Measurements from ENCODE around the gene USP17L15.
"Not testable (repeated sequence)": the region's sequence is repeated elsewhere in the genome, so short reads cannot be mapped to it uniquely, and the experiment has no call there.

Gene USP17L15

DNA sequence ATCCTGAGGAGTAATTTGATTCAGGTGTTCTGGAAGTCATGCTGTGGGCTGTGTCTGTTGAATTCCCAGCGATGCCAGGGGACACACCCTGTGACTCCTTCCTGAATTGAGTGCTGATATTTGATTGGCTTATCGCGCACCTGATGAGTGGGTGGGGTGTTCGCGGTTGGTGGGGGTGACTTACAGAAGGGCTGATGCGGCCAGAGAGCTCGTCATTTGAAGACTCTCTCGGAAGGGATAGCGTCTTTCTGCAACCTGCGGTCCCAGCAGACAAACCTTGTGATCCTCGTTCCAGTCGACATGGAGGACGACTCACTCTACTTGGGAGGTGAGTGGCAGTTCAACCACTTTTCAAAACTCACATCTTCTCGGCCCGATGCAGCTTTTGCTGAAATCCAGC lies at the start of gene USP17L15:
USP17L15 (plus strand) TSS at position 301 of the 400 bp plus-strand sequence; CDS start at position 301, 0 bp downstream.
- DNase-seq (ENCODE audit: extremely low read depth in 1 of 2, low read depth in 1 of 2) = not testable (repeated sequence)

DNA sequence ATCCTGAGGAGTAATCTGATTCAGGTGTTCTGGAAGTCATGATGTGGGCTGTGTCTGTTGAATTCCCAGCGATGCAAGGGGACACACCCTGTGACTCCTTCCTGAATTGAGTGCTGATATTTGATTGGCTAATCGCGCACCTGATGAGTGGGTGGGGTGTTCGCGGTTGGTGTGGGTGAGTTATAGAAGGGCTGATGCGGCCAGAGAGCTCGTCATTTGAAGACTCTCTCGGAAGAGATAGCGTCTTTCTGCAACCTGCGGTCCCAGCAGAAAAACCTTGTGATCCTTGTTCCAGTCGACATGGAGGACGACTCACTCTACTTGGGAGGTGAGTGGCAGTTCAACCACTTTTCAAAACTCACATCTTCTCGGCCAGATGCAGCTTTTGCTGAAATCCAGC lies 23.8 kb upstream of the USP17L15 start, which contains the start of gene USP17L10:
USP17L10 (plus strand) TSS at position 301 of the 400 bp plus-strand sequence; CDS start at position 301, 0 bp downstream.
- not testable (repeated sequence) for DNase-seq (ENCODE audit: extremely low read depth in 1 of 2, low read depth in 1 of 2)

GRCh38 chr4:9214701-9215100 lies 19.5 kb upstream of the USP17L15 start:
- DNase-seq (ENCODE audit: extremely low read depth in 1 of 2, low read depth in 1 of 2) = not testable (repeated sequence)

DNA sequence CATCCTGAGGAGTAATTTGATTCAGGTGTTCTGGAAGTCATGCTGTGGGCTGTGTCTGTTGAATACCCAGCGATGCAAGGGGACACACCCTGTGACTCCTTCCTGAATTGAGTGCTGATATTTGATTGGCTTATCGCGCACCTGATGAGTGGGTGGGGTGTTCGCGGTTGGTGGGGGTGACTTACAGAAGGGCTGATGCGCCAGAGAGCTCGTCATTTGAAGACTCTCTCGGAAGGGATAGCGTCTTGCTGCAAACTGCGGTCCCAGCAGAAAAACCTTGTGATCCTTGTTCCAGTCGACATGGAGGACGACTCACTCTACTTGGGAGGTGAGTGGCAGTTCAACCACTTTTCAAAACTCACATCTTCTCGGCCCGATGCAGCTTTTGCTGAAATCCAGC lies 19.1 kb upstream of the USP17L15 start, which contains the start of gene USP17L11:
USP17L11 (plus strand) TSS at position 301 of the 400 bp plus-strand sequence; CDS start at position 301, 0 bp downstream.
- not testable (repeated sequence) for DNase-seq (ENCODE audit: extremely low read depth in 1 of 2, low read depth in 1 of 2)

- DNase-seq (ENCODE audit: extremely low read depth in 1 of 2, low read depth in 1 of 2) = not testable (repeated sequence)
Measured at GRCh38 chr4:9219852-9220251, 14.3 kb upstream of the USP17L15 start, which contains the start of gene USP17L12. USP17L12 (plus strand) TSS chr4:9220152; CDS start chr4:9220152, 0 bp downstream.

DNA sequence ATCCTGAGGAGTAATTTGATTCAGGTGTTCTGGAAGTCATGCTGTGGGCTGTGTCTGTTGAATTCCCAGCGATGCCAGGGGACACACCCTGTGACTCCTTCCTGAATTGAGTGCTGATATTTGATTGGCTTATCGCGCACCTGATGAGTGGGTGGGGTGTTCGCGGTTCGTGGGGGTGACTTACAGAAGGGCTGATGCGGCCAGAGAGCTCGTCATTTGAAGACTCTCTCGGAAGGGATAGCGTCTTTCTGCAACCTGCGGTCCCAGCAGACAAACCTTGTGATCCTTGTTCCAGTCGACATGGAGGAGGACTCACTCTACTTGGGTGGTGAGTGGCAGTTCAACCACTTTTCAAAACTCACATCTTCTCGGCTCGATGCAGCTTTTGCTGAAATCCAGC lies 9.6 kb upstream of the USP17L15 start, which contains the start of gene USP17L13:
USP17L13 (plus strand) TSS at position 301 of the 400 bp plus-strand sequence; CDS start at position 301, 0 bp downstream.
- not testable (repeated sequence) for DNase-seq (ENCODE audit: extremely low read depth in 1 of 2, low read depth in 1 of 2)

DNA sequence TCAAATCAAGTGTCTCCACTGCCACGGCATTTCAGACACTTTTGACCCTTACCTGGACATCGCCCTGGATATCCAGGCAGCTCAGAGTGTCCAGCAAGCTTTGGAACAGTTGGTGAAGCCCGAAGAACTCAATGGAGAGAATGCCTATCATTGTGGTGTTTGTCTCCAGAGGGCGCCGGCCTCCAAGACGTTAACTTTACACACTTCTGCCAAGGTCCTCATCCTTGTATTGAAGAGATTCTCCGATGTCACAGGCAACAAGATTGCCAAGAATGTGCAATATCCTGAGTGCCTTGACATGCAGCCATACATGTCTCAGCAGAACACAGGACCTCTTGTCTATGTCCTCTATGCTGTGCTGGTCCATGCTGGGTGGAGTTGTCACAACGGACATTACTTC lies 3.9 kb upstream of the USP17L15 start:
- DNase-seq (ENCODE audit: extremely low read depth in 1 of 2, low read depth in 1 of 2) = not testable (repeated sequence)

DNA sequence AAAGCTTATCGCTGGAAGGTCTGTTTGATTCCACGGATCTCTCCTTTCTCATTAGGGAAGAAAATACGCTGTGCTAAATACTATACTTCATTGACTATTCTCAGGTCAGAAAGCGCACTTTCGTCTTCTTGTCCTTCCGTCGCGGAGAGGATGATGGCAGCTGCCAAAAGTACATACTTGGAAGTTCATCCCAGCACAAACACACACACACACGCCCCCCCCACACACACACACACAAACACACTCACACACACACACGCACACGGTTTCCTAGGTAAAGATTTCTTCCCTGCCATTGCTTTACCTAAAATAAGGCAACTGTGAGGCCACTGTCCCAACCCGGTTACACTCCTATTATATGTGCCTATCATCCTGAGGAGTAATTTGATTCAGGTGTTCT lies 4.3 kb downstream of the USP17L15 start:
- DNase-seq (ENCODE audit: extremely low read depth in 1 of 2, low read depth in 1 of 2) = not testable (repeated sequence)

DNA sequence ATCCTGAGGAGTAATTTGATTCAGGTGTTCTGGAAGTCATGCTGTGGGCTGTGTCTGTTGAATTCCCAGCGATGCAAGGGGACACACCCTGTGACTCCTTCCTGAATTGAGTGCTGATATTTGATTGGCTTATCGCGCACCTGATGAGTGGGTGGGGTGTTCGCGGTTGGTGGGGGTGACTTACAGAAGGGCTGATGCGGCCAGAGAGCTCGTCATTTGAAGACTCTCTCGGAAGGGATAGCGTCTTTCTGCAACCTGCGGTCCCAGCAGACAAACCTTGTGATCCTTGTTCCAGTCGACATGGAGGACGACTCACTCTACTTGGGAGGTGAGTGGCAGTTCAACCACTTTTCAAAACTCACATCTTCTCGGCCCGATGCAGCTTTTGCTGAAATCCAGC lies 9.4 kb downstream of the USP17L15 start, which contains the start of gene USP17L17:
USP17L17 (plus strand) TSS at position 301 of the 400 bp plus-strand sequence; CDS start at position 301, 0 bp downstream.
- not testable (repeated sequence) for DNase-seq (ENCODE audit: extremely low read depth in 1 of 2, low read depth in 1 of 2)

GRCh38 chr4:9247953-9248680 lies 13.9 kb downstream of the USP17L15 start, which contains the start of gene USP17L18:
USP17L18 (plus strand) TSS chr4:9248630; CDS start chr4:9248630, 0 bp downstream.
- DNase-seq (ENCODE audit: extremely low read depth in 1 of 2, low read depth in 1 of 2) = peak in 1 of 2 donors; percentile 0

DNA sequence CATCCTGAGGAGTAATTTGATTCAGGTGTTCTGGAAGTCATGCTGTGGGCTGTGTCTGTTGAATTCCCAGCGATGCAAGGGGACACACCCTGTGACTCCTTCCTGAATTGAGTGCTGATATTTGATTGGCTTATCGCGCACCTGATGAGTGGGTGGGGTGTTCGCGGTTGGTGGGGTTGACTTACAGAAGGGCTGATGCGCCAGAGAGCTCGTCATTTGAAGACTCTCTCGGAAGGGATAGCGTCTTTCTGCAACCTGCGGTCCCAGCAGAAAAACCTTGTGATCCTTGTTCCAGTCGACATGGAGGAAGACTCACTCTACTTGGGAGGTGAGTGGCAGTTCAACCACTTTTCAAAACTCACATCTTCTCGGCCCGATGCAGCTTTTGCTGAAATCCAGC lies 18.9 kb downstream of the USP17L15 start, which contains the start of gene USP17L19:
USP17L19 (plus strand) TSS at position 301 of the 400 bp plus-strand sequence; CDS start at position 301, 0 bp downstream.
- not testable (repeated sequence) for DNase-seq (ENCODE audit: extremely low read depth in 1 of 2, low read depth in 1 of 2)

DNA sequence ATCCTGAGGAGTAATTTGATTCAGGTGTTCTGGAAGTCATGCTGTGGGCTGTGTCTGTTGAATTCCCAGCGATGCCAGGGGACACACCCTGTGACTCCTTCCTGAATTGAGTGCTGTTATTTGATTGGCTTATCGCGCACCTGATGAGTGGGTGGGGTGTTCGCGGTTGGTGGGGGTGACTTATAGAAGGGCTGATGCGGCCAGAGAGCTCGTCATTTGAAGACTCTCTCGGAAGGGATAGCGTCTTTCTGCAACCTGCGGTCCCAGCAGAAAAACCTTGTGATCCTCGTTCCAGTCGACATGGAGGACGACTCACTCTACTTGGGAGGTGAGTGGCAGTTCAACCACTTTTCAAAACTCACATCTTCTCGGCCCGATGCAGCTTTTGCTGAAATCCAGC lies 23.6 kb downstream of the USP17L15 start, which contains the start of gene USP17L20:
USP17L20 (plus strand) TSS at position 301 of the 400 bp plus-strand sequence; CDS start at position 301, 0 bp downstream.
- DNase-seq (ENCODE audit: extremely low read depth in 1 of 2, low read depth in 1 of 2) = not testable (repeated sequence)

DNA sequence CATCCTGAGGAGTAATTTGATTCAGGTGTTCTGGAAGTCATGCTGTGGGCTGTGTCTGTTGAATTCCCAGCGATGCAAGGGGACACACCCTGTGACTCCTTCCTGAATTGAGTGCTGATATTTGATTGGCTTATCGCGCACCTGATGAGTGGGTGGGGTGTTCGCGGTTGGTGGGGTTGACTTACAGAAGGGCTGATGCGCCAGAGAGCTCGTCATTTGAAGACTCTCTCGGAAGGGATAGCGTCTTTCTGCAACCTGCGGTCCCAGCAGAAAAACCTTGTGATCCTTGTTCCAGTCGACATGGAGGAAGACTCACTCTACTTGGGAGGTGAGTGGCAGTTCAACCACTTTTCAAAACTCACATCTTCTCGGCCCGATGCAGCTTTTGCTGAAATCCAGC lies 28.4 kb downstream of the USP17L15 start, which contains the start of gene USP17L21:
USP17L21 (plus strand) TSS at position 301 of the 400 bp plus-strand sequence; CDS start at position 301, 0 bp downstream.
- DNase-seq (ENCODE audit: extremely low read depth in 1 of 2, low read depth in 1 of 2) = not testable (repeated sequence)

- DNase-seq (ENCODE audit: extremely low read depth in 1 of 2, low read depth in 1 of 2) = not testable (repeated sequence)
Measured at GRCh38 chr4:9267319-9267718, 33.1 kb downstream of the USP17L15 start, which contains the start of gene USP17L22. USP17L22 (plus strand) TSS chr4:9267619; CDS start chr4:9267619, 0 bp downstream.

DNA sequence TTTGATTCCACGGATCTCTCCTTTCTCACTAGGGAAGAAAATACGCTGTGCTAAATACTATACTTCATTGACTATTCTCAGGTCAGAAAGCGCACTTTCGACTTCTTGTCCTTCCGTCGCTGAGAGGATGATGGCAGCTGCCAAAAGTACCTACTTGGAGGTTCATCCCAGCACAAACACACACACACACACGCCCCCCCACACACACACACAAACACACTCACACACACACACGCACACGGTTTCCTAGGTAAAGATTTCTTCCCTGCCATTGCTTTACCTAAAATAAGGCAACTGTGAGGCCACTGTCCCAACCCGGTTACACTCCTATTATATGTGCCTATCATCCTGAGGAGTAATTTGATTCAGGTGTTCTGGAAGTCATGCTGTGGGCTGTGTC lies 37.5 kb downstream of the USP17L15 start:
- peak in 1 of 2 donors; percentile 3 for DNase-seq (ENCODE audit: extremely low read depth in 1 of 2, low read depth in 1 of 2)

Data from activated CD8-positive, alpha-beta memory T cell treated with anti-CD3 and anti-CD28 coated beads for 1 hour (primary cell).